Liver (tissue), 9 donors: ENCODE measurements around the gene KLF16. TPM values are rescaled to one million over a fixed set of nuclear protein-coding genes. Genes with fewer than 3 reads are reported as not detected.
A peak's percentile ranks its signal among the peaks of the same experiment; 100 is the strongest.

Experiments
- DNase-seq: peaks from one replicate; pipeline ENCODE4 v3.0.0-alpha.2; 2017; ENCODE audit warnings: low spot score
- H3K27ac ChIP-seq, 2 donors: one replicate each; pipeline ENCODE4 v1.7.0; 2013; ENCODE audit warnings: inconsistent platforms in 2 of 2, low read length in 2 of 2, control low read depth in 1 of 2, low read depth in 1 of 2, mild to moderate bottlenecking in 1 of 2
- H3K27me3 ChIP-seq, 4 donors: one replicate each; pipeline versions ENCODE4 v1.6.1 to v1.7.0; 2013; ENCODE audit warnings: low read length in 3 of 4, inconsistent platforms in 1 of 4, mild to moderate bottlenecking in 1 of 4, moderate library complexity in 1 of 4; ENCODE audit not compliant: control insufficient read depth in 4 of 4, insufficient read depth in 4 of 4
- H3K36me3 ChIP-seq, 4 donors: one replicate each; pipeline versions ENCODE4 v1.6.1 to v1.7.0; 2013; ENCODE audit warnings: low read length in 3 of 4, mild to moderate bottlenecking in 3 of 4, low read depth in 1 of 4, moderate library complexity in 1 of 4; ENCODE audit not compliant: control insufficient read depth in 4 of 4, insufficient read depth in 3 of 4
- H3K4me1 ChIP-seq, 4 donors: one replicate each; pipeline versions ENCODE4 v1.6.1 to v1.7.0; 2013; ENCODE audit warnings: low read length in 3 of 4, mild to moderate bottlenecking in 3 of 4, moderate library complexity in 1 of 4; ENCODE audit not compliant: control insufficient read depth in 4 of 4, insufficient read depth in 4 of 4
- H3K4me3 ChIP-seq, 3 donors: one replicate each; pipeline versions ENCODE4 v1.6.1 to v1.7.0; 2013; ENCODE audit warnings: low read length in 3 of 3, control low read depth in 1 of 3, low read depth in 1 of 3, mild to moderate bottlenecking in 1 of 3
- H3K9ac ChIP-seq, 2 donors: one replicate each; pipeline ENCODE4 v1.7.0; 2013; ENCODE audit warnings: low read length in 2 of 2, mild to moderate bottlenecking in 2 of 2, moderate library complexity in 2 of 2, control low read depth in 1 of 2, low read depth in 1 of 2
- H3K9me3 ChIP-seq, 4 donors: one replicate each; pipeline versions ENCODE4 v1.6.1 to v1.7.0; 2013; ENCODE audit warnings: low read length in 3 of 4; ENCODE audit not compliant: control insufficient read depth in 4 of 4
- ATF3 ChIP-seq: IDR thresholded peaks from 2 replicates; pipeline ENCODE4 v1.6.1; 2016; ENCODE audit warnings: antibody characterized with exemption
- EGR1 ChIP-seq, 2 donors: IDR thresholded peaks; 2 replicates each; pipeline ENCODE4 v1.6.1; 2016 to 2018; ENCODE audit warnings: antibody characterized with exemption in 2 of 2, low read depth in 2 of 2
- HNF4A ChIP-seq, 2 donors: conservative IDR thresholded peaks; 2 replicates each; pipeline ENCODE4 v1.6.1; 2016; ENCODE audit warnings: antibody characterized with exemption in 2 of 2, mild to moderate bottlenecking in 2 of 2
- HNF4G ChIP-seq: IDR thresholded peaks from 2 replicates; pipeline ENCODE4 v1.6.1; 2016; ENCODE audit warnings: antibody characterized with exemption
- JUND ChIP-seq, 2 donors: IDR thresholded peaks; 2 replicates each; pipeline ENCODE4 v1.6.1; 2016; ENCODE audit warnings: antibody characterized with exemption in 2 of 2
- NR2F2 ChIP-seq: IDR thresholded peaks from 2 replicates; pipeline ENCODE4 v1.6.1; 2016; ENCODE audit warnings: antibody characterized with exemption
- RAD21 ChIP-seq, 2 donors: IDR thresholded peaks; 2 replicates each; pipeline ENCODE4 v1.6.1; 2016; ENCODE audit warnings: antibody characterized with exemption in 2 of 2, mild to moderate bottlenecking in 2 of 2
- REST ChIP-seq: IDR thresholded peaks from 2 replicates; pipeline ENCODE4 v1.6.1; 2016; ENCODE audit warnings: antibody characterized with exemption, mild to moderate bottlenecking
- RXRA ChIP-seq, 2 donors: IDR thresholded peaks; 2 replicates each; pipeline ENCODE4 v1.6.1; 2017 to 2018; ENCODE audit warnings: antibody characterized with exemption in 2 of 2, mild to moderate bottlenecking in 1 of 2
- TAF1 ChIP-seq: conservative IDR thresholded peaks from 2 replicates; pipeline ENCODE4 v1.6.1; 2016; ENCODE audit warnings: antibody characterized with exemption, mild to moderate bottlenecking
- YY1 ChIP-seq: IDR thresholded peaks from 2 replicates; pipeline ENCODE4 v1.6.1; 2016; ENCODE audit warnings: antibody characterized with exemption, mild to moderate bottlenecking
- ZBTB33 ChIP-seq: IDR thresholded peaks from 2 replicates; pipeline ENCODE4 v1.6.1; 2016; ENCODE audit warnings: antibody characterized with exemption
- WGBS: extraction: QIAGEN DNeasy Blood & Tissue Kit; methylation state at CpG from one replicate; pipeline ENCODE4 v1.1.7; 2013; 5-methylcytosine and 5-hydroxymethylcytosine counted together
- polyA plus RNA-seq, 2 donors: library from polyadenylated mRNA; stranded (reverse) in 1 of 2; unstranded in 1 of 2; fragments of 200-250 nt in 1 of 2; fragments of >200 nt in 1 of 2; fragmentation: Nextera tagmentation in 1 of 2; extraction: Ambion mirVana in 1 of 2; gene quantifications; one replicate each; pipeline versions ENCODE4 v1.2.1 to v1.2.3, GENCODE V29; 2013 to 2015
- total RNA-seq, 2 donors: library from RNA; depleted of rRNA; stranded (reverse); fragments of >200 nt; gene quantifications; one replicate each; pipeline ENCODE4 v1.2.3, GENCODE V29; 2014
- TF ChIP-seq, protein P1 (sequence below): fragments of 150-350 bp; IDR thresholded peaks from 2 replicates; pipeline ENCODE4 v1.5.1; 2017; ENCODE audit warnings: improper control_type of control experiment, low read depth, low read length; ENCODE audit not compliant: missing input control
- TF ChIP-seq, protein P2 (sequence below): IDR thresholded peaks from 2 replicates; pipeline ENCODE4 v1.6.1; 2016; ENCODE audit warnings: antibody characterized with exemption
- donor health status: healthy.
- donor health status: healthy.
- donor health status: healthy.
- donor health status: healthy.
- donor health status: healthy.

KLF16 gene
- total and polyA plus RNA-seq, 4 donors: 1.2 to 14.8 (median 6.0) TPM

GRCh38 chr19:1863638-1864479 lies 480 bp upstream of the KLF16 start (continued):
- TF ChIP-seq, protein P1, sequence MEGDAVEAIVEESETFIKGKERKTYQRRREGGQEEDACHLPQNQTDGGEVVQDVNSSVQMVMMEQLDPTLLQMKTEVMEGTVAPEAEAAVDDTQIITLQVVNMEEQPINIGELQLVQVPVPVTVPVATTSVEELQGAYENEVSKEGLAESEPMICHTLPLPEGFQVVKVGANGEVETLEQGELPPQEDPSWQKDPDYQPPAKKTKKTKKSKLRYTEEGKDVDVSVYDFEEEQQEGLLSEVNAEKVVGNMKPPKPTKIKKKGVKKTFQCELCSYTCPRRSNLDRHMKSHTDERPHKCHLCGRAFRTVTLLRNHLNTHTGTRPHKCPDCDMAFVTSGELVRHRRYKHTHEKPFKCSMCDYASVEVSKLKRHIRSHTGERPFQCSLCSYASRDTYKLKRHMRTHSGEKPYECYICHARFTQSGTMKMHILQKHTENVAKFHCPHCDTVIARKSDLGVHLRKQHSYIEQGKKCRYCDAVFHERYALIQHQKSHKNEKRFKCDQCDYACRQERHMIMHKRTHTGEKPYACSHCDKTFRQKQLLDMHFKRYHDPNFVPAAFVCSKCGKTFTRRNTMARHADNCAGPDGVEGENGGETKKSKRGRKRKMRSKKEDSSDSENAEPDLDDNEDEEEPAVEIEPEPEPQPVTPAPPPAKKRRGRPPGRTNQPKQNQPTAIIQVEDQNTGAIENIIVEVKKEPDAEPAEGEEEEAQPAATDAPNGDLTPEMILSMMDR: no peak
- TF ChIP-seq ZBTB33 (no peak), RXRA (IDR thresholded peaks at IDR 0.05) (peak; percentile 36 to 42)

DNA sequence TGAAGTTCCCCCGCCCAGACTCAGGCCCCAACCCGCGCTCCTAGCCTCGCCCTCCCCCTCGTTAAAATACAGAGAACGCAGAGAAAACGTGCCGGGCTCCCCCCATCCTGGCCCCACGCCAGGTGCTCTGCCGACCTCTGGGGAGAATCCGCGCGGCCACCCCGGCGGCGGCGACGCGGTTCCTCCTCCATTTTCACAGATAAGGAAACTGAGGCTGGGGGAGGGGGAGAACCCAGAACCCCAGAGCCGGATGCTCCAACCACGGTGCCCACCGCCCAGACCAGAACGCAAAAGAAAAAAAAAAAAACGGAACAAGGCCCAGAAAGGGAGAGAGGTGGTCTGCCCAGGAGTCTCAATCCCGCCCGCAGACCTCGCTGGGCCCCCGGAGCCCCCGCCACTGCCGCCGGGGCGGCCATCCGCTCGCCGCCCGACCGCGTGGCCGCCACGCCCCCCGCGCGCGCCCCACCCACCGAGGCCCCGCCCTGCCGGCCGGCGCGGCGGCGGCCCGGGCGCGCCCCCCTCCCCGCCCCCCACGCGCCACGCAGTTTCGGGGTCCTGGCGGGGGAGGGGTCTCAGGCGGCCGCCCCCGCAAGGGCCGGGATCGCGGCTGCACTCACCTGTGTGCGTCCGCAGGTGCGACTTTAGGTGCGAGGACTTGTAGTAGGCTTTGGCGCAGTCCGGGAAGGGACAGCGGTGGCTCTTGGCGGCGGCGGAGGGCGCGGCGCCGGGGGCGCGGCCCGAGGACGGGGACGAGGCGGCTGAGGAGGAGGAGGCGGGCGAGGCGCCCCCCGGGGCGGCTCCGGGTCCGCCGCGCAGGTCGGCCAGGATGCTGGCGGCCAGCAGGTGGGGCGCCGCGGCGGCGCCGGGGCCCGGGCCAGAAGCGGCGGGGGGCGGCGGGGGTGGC lies 703 bp downstream of the KLF16 start:
- Histone ChIP-seq H3K4me3 (peak overlapping the region; percentile 80 to 94 (median 82)), H3K27ac (peak overlapping the region; percentile 8 to 81), H3K9me3 (no peaks in the 10 kb centered on the region), H3K36me3 (no peaks in the 10 kb centered on the region), H3K4me1 (peaks cover 27 to 65% (median 48%) of the 10 kb centered on the region in 4 donors), H3K27me3 (no peaks in the 10 kb centered on the region), H3K9ac (no peak overlapping the region)
- peak; percentile 68 for DNase-seq
- WGBS: under 1% methylated on average over 109 of the region's 109 CpGs
- TF ChIP-seq ZBTB33 (no peak), HNF4G (no peak), HNF4A (conservative IDR thresholded peaks at IDR 0.05) (no peak), ATF3 (no peak), REST (no peak), JUND (IDR thresholded peaks at IDR 0.05) (no peak), YY1 (no peak), RAD21 (IDR thresholded peaks at IDR 0.05) (no peak), EGR1 (IDR thresholded peaks at IDR 0.05; ENCODE audit: low read depth in 2 of 2) (no peak), NR2F2 (no peak), TAF1 (no peak)
- TF ChIP-seq, protein P2, sequence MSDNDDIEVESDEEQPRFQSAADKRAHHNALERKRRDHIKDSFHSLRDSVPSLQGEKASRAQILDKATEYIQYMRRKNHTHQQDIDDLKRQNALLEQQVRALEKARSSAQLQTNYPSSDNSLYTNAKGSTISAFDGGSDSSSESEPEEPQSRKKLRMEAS: no peak
- TF ChIP-seq, protein P1: no peak
